GM18511 (cell line): Measurements from ENCODE around the gene GNE.
"Not testable (repeated sequence)": the region's sequence is repeated elsewhere in the genome, so short reads cannot be mapped to it uniquely, and the experiment has no call there.

Experiments used
- ATAC-seq: cut with Tn5 transposase; IDR thresholded peaks from one replicate; pipeline ENCODE4 v1.9.1; 2021; ENCODE audit warnings: mild to moderate bottlenecking, moderate library complexity; ENCODE audit not compliant: unreplicated experiment

GNE gene

DNA sequence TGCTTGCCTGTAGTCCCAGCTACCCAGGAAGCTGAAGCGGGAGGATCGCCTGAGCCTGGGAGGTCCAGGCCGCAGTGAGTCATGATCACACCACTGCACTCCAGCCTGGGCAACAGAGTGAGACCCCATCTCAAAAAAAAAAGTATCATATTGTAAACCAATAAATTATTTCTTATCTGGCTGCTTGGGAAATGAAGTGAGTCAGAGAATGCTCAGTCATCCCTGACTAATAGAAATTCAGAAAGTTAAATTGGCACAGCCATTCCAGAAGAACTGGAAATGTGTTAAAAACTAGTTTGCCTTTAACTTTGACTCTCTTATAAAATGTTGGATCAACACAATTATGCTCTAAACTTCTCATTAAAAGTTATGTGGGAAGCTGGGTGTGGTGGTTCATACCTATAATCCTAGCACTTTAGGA is 9.8 kb upstream of the GNE start:
- no peak for ATAC-seq

DNA sequence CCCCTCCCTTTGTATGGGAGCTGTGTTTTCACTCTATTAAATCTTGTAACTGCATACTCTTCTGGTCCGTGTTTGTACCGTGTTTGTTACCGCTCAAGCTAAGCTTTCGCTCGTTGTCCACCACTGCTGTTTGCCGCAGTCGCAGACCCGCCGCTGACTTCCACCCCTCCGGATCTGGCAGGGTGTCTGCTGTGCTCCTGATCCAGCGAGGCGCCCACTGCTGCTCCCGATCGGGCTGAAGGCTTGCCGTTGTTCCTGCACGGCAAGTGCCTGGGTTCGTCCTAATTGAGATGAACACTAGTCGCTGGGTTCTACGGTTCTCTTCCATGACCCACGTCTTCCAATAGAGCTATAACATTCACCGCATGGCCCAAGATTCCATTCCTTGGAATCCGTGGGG is 6.6 kb upstream of the GNE start:
- no peak for ATAC-seq

DNA sequence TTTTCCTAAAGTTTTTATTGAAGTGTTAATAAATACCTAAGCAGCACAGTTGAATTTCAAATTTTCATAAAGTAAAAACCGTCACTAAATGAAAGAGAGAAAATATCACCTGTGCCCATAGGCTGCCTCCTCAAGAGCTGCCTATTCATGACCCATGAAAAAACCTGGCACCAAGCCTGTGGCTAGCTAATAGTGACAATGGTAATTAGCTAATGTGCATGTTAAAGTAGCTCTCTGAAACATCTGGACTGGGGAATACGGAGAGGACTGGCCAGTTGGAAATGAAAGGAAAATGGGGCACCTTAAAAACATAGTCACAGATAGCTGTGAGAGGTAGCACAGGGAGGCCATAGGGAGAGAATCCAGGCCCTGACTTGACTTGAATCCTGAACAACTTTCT is 5.4 kb upstream of the GNE start:
- no peak for ATAC-seq

DNA sequence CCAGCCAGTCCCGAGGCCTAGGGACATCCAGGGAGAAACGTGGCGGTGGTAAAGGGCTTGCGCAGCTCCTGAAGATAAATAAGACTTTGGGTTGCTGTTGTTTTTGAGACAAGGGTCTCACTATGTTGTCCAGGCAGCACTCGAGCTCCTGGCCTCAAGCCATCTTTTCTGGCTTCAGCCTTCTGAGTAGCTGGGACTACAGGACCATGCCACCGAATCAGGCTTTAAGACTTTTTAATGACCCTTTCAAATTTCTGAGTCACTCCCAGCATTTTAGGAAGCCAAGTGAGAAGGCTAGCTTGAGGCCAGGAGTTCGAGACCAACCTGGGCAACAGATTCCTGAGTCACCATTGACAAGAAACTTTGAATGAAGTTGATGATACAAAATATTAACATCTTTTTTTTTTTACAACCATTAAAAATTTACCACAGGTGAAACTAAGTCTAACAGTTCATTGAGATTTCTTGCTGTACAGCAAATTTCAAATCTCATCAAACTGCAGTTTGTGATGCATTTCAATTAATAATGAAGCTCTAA is 817 bp upstream of the GNE start:
- ATAC-seq = no peak

DNA sequence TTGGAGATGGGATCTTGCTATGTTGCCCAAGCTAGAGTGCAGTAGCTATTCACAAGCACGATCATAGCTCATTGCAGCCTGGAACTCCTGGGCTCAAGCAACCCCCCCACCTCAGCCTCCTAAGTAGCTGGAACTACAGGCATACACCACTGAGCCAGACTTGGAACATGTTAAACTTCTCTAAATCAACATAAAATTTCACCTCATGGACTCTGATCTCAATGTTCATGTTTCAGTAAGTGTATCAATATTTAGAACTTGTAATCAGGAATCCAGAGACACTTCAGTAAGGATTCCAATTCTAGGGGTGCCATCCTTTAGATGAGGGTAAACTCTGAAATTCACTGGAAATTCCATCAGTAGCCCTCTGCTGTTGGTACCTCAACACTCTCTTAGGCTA is 6.8 kb downstream of the GNE start:
- ATAC-seq = no peak

DNA sequence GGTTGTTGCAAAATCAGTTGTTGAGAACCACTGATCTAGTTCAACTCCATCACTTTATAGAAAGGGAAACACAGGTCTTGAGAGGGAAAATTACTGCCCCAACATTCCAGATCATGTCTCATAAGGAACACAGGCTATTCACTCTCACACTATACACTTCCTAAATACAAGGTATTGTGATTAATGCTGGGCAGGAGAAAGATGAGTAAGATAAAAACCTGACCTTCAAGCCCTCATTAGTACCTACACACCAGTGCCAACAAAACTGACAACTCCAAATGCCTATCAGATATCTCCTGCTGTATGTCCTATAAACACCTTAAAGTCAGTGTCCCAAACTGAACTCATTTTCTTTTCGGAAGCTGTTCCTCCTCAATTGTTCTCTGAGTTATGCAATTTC is 8.2 kb downstream of the GNE start:
- no peak for ATAC-seq

DNA sequence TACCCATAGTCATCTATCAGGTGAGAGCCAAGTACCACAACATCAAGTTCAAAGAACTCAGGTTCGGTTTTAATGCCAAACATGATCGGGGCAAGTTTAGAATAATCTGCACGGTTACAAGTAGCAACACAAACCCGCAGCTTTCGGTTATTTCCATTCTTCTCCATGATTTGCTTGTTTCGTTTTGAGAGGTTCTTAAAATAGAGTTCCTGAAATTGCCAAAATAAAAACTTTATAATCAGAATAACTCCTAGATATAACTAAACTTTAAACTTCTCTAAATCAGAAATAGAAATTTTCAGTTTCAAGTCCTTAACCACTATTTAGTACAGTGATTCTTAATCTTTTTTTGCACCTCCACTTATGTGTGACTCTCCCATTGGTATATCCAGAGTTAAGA is 9.1 kb downstream of the GNE start:
- ATAC-seq = no peak

DNA sequence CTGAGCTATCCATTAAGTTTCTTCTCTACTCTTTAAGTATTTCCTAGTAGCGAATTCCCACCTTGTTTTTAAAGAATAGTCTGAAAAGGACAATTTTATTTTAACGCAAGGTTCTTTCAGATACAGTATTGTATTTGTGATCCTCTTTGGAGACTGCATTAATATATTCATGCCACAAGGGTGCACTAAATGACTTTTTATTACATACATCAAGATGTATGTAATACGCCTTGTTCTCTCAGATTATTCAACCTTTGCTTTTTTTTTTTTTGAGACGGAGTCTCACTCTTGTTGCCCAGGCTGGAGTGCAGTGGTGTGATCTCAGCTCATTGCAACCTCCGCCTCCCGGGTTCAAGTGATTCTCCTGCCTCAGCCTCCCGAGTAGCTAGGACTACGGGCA is 10.2 kb downstream of the GNE start:
- ATAC-seq = not testable (repeated sequence)

DNA sequence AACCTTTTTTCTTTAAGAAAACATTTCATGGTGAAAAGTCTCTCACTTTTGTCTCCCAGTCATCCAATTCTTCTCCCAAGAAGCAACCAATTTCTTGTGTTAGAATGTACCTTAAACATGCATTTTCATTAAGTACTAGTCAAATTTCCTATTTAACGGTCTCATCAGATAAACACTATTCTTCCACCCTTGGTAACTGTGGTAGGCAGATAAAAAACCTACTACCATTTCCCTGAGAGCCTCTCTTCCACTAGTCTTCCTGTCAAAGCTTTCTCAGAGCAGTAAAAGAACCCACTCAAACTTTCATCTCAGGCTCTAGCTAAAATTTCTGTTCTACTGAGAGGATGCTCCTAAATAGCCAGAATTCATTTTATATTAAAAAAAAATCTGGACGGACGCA is 10.9 kb downstream of the GNE start:
- no peak for ATAC-seq

DNA sequence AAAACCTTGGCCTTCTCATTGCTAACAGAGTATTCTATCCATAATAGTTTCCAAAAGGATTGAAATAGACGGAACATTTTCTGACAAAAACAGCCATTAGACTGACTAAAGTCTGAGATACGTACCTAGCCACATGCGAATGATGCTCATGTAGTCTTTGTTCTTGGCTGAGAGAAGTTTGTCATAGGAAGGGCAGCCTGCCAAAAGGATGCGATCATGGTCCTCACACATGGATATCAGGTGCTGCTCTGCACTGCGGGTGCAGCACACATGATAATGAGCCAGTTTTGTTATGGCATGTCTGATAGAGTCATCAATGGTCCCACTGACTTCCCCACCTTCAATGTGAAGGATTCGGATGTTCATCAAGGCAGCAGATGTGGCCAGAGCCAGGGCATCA is 12.3 kb downstream of the GNE start:
- ATAC-seq = no peak

DNA sequence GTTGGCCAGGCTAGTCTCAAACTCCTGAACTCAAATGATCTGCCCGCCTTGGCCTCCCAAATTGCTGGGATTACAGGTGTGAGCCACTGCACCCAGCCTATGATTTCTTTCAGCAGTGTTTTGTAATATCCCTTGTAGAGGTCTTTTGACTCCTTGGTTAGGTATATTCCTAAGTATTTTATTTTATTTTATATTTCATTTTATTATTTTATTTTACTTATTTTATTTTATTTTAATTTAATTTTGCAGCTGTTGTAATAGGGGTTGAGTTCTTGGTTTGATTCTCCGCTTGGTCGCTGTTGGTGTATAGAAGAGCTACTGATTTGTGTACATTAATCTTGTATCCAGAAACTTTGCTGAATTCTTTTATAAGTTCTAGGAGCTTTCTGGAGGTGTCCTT is 18.6 kb downstream of the GNE start:
- ATAC-seq = not testable (repeated sequence)

DNA sequence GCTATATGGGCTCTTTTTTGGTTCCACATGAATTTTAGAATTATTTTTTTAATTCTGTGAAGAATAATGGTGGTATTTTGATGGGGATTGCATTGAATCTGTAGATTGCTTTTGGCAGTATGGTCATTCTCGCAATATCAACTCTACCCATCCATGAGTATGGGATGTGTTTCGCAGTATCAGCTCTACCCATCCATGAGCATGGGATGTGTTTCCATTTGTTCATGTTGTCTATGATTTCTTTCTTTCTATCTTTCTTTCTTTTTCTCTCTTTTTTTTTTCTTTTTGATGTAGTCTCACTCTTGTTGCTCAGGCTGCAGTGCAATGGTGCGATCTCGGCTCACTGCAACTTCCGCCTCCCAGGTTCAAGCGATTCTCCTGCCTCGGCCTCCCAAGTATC is 19.0 kb downstream of the GNE start:
- ATAC-seq = not testable (repeated sequence)

DNA sequence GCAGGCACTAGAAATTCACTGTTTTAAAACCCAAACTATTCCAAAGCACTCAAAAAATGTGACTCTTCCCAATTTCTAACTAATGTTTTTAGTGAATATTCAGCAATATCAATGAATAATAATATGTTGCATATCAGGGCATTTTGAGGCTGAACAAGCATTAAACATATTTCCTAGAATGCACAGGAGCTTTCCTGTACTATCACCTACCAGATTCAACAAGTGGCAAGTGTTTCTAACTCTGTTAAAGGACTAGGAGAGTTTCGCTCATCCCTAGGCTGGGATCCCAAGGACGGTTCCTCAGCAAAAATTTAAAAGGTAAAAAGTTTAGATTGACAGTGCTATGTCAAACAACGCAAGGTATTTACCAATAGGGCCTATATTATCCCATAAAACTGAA is 21.0 kb downstream of the GNE start:
- no peak for ATAC-seq

DNA sequence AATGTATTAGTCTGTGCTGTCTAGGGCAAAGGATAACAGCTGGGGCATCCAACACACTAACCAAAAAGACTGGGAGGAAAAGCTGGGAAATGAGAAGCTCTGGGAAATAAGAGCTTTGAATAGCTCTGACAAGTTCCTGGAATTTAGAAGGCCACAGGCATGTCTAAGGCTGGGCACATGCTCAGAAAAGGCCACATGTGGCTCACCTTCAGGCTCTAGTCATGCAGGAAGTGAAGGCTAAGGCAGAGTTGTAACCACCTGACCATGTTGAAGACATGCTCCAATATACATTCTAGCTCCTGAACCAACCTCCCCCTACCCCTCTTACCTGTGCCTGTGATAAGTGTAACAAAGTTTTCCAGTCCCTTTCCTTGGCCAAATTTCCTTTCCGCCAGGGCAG is 35.8 kb downstream of the GNE start:
- ATAC-seq = no peak

DNA sequence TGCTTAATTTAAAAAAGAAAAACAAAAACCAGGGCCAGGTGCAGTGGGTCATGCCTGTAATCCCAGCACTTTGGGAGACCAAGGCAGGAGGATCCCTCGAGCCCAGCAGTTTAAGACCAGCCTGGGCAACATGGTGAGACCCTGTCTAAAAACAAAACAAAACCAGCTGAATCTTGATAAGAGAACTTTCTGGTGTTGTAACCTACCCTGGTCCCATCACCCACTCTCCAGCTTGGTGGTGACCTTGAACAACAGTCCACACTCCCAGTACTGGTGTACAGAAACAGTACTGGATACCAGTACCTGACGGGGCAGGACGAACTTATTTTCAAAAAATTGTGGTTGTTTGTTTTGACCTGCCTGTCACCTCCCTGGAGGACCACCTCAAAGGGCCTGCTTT is 36.6 kb downstream of the GNE start:
- ATAC-seq = no peak

DNA sequence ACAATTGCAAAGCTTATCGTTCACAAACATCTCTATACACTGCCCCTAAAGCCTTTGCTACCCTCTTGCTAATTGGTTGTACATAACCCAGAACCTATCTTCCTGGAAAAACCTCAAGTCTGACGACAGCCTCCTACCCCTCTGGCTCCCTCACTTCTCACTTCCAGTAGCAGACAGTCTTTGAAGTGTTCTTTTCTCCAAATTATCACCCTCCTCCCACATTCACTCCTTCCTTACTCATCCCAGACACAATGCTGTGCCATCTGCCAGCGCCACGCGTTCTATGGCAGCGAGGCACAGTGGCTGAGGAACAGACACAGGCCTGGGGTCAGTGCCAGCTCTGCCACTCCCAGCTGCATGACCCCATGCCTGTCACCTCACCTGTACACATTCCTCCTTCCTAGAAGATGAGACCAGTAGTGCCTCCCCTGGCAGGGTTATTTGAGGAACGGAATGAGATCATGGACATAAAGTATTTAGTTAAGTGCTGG is 39.8 kb downstream of the GNE start:
- ATAC-seq = no peak

DNA sequence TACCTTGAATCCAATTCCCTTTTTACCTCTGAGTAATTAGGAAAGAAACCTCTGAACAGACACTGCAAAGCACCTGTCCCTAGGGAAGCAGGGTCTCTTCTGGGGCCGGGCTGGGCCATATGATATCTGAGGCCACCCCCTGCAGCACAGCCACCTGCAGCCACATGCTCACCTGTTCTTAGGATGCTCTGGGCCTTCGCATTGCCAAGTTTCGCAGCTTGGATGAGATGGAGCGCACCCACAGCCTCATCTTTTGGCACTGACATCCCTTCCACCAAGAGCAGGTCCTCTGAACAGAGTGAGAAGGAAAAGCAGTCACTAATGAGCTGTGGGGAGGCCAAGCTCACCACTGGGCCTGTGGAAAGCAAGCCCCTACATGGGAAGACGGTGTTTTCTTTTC is 40.2 kb downstream of the GNE start:
- ATAC-seq = no peak

DNA sequence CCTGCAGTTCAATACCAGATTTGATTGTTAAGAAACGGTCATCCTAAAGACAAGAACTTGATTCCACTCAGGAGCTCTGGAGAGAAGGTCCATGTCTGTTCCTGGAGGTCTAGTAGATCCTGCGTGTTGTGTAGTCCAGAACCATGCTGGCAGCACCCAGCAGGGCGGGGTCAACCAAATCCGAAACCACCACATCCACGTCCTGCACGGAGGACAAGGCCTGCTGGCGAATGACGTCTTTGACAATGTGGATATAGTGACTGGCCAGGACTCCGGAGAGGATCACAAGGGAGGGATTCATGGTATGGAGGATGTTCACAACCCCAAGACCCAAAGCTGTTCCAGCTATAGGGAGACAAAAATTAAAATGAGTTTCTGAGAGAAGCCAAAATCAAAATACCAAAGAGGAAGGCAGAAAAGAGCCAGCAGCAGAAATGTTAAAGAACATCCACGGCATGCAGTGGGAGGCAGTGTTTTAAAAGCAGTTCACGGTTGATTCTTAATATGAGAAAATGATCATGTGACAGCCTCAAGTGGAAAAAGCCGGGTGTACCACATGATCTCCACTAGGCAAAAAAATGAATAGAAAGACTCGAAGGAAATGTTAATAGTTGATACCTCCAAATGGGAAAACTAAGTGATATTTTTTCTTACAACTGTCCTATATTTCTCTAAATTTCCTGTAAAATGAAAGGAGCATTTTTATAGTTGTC is 40.8 kb downstream of the GNE start:
- ATAC-seq = no peak

DNA sequence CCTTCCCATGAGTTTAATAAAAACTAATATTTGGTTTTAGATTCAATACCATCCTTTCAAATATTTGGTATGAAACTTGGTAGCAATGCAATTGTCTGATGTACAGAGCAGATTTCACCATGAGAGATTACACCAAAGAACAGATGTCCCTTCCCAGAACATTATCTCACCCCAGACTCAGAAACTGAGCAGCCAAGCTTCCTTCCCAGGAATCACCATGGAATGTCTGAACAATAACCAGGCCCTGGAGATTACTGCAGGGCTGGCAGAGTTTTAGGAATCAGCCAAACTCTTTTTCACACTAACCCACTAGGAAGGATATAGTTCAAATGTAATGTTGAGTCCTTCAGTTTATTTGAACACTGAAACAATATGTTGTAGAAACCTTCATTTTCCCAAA is 43.7 kb downstream of the GNE start:
- ATAC-seq = no peak

DNA sequence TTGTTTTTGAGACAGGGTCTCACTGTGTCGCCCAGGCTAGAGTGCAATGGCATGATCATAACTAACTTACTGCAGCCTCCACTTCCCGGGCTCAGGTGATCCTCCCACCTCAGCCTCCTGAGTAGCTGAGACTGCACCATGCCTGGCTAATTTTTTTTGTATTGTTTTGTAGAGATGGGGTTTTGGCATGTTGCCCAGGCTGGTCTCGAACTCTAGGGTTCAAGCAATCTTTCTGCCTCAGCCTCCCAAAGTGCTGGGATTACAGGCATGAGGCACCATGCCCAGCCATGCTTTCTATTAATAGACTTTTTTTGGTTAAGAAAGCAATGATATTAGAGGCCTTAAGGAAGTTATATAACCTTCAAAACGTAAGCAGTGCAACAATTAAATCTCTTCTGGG is 44.3 kb downstream of the GNE start:
- no peak for ATAC-seq

DNA sequence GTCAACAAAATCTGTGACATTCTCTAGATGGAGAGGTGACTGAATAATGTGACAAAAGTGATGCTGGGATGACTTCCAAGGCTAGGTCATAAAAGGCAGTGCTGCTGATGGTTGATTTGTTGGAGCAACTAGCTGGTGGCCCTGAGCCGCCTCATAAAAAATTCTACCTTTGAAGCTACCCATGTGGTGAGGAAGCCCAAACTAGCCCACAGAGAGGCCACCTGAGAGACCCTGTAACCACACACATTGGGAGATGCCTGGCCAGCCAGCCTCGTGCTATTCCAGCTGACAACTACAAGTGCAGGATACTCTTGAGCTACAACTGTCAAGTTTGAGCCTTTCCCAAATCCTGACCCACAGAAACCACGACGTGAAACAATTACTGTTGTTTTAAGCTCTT is 44.9 kb downstream of the GNE start:
- no peak for ATAC-seq

DNA sequence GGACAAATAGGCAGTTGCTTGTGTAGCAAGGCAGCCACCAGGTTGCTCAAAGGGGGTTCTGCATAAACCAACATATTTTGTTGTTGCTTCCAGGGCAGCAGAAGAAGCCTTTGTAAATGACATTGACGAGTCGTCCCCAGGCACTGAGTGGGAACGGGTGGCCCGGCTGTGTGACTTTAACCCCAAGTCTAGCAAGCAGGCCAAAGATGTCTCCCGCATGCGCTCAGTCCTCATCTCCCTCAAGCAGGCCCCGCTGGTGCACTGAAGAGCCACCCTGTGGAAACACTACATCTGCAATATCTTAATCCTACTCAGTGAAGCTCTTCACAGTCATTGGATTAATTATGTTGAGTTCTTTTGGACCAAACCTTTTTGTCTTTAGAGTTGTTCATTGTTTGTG is 46.7 kb downstream of the GNE start:
- ATAC-seq = no peak

DNA sequence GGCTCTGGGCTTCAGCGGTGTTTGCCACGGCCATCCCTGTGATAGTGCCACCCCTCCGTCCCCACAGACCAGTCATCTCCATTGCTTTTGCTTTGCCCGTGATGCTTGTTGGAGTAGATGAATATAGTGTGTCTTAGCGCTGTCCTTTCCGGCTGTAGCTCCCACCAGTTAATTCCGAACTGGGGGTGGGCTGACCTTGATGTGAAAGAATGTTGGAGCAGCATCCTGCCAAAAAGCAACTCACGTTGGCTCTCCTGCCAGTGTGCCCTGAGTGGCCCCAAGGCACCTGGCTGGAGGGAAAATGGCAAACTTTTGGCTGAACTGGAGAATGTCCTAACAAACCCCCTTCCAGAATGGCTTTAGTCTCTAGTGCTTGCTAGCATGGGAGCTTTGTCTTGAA is 47.5 kb downstream of the GNE start:
- no peak for ATAC-seq
